Right lobe of liver (tissue), 4 donors: ENCODE data around the gene OPA3.

Experiments used
- CTCF ChIP-seq, 4 donors: fragments of 200-600 bp in 3 of 4; fragments of 450-650 bp in 1 of 4; IDR thresholded peaks; one replicate each; pipeline versions ENCODE4 v1.5.1 to v1.8.0; 2016 to 2022; ENCODE audit warnings: antibody characterized with exemption in 4 of 4, mild to moderate bottlenecking in 2 of 4
- POLR2A ChIP-seq: fragments of 450-650 bp; IDR thresholded peaks from one replicate; pipeline ENCODE4 v1.6.1; 2017; ENCODE audit warnings: antibody characterized with exemption, mild to moderate bottlenecking
- donor health status: DM: no; HTN: no; CAD: no.
- donor health status: DM: no; HTN: no; CAD: no.
- donor health status: DM: no; HTN: yes; CAD: no.

DNA sequence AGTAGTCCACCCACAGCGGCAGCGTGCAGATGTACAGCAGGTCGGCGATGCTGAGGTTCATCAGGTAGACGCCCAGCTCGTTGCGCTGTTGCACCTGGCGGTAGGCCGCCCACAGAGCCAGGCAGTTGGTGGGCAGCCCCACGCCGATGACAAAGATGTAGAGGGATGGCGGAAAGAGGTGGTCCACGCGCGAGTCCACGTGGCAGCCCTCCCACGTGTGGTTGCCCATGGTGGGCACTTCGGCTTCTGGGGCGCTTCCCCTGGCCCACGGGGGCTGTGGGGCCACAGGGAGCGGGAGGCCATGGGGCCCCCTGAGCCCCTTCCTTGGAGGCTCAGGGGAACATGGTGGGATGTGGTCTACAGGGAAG lies 7.0 kb upstream of the OPA3 start:
- TF ChIP-seq CTCF (IDR thresholded peaks at IDR 0.05) = no peak
- no peak for TF ChIP-seq POLR2A
